ENCODE results near the gene NPAS2. TPM values are rescaled to one million over a fixed set of nuclear protein-coding genes. Genes with fewer than 3 reads are reported as not detected.

Gene NPAS2
- total RNA-seq, 2 donors from 2014 or later, result 39.2 to 49.4 TPM

GRCh38 chr2:100988630-100989417 lies 168.9 kb downstream of the NPAS2 start:
- no peak for DNase-seq (ENCODE audit: low spot score)
- Histone ChIP-seq H3K27ac (no peak overlapping the region), H3K9me3 (no peaks in the 10 kb centered on the region), H3K4me1 (peaks cover 0 to 3% of the 10 kb centered on the region in 2 donors), H3K36me3 (peaks cover 24% of the 10 kb centered on the region), H3K4me3 (no peak overlapping the region), H3K27me3 (no peaks in the 10 kb centered on the region)
- TF ChIP-seq CTCF (IDR thresholded peaks at IDR 0.05), result no peak

GRCh38 chr2:100989666-100990065 lies 169.7 kb downstream of the NPAS2 start:
- no peak for DNase-seq (ENCODE audit: low spot score)
- TF ChIP-seq CTCF (IDR thresholded peaks at IDR 0.05), result no peak

GRCh38 chr2:100990166-100990565 lies 170.2 kb downstream of the NPAS2 start:
- H3K27ac ChIP-seq, result no peak overlapping the region
- H3K27me3 ChIP-seq, result no peaks in the 10 kb centered on the region
- H3K4me3 ChIP-seq, result no peak overlapping the region
- H3K4me1 ChIP-seq, result no peaks in the 10 kb centered on the region
- H3K36me3 ChIP-seq, result peaks cover 31% of the 10 kb centered on the region
- no peaks in the 10 kb centered on the region for H3K9me3 ChIP-seq
- TF ChIP-seq CTCF (IDR thresholded peaks at IDR 0.05), result no peak
- no peak for DNase-seq (ENCODE audit: low spot score)

More at GRCh38 chr2:100989666-100990065, 169.7 kb downstream of the NPAS2 start:
- Histone ChIP-seq H3K27me3 (no peaks in the 10 kb centered on the region), H3K27ac (no peak overlapping the region), H3K4me1 (no peaks in the 10 kb centered on the region), H3K4me3 (no peak overlapping the region), H3K36me3 (peaks cover 31% of the 10 kb centered on the region), H3K9me3 (no peaks in the 10 kb centered on the region)

- Histone ChIP-seq H3K36me3 (peaks cover 36% of the 10 kb centered on the region), H3K4me1 (no peaks in the 10 kb centered on the region), H3K9me3 (no peaks in the 10 kb centered on the region), H3K4me3 (no peak overlapping the region), H3K27ac (no peak overlapping the region), H3K27me3 (no peaks in the 10 kb centered on the region)
- no peak for TF ChIP-seq CTCF (IDR thresholded peaks at IDR 0.05)
- no peak for DNase-seq (ENCODE audit: low spot score)
Measured at GRCh38 chr2:100990650-100991403, 170.9 kb downstream of the NPAS2 start.

- Histone ChIP-seq H3K36me3 (peaks cover 38% of the 10 kb centered on the region), H3K27me3 (no peaks in the 10 kb centered on the region), H3K4me3 (no peak overlapping the region), H3K9me3 (no peaks in the 10 kb centered on the region), H3K4me1 (no peaks in the 10 kb centered on the region), H3K27ac (no peak overlapping the region)
- no peak for TF ChIP-seq CTCF (IDR thresholded peaks at IDR 0.05)
- DNase-seq (ENCODE audit: low spot score), result no peak
Measured at GRCh38 chr2:100991404-100991773, 171.4 kb downstream of the NPAS2 start.

Measured in right atrium auricular region (tissue), 2 donors.